Cerebellar nuclear complex (tissue), 1 donor: ENCODE measurements around the gene MAP3K6.
A peak's percentile ranks its signal among the peaks of the same experiment; 100 is the strongest.

Experiments used
- DNase-seq, 2 experiments: peaks; one replicate each; lab custom pipeline; 2025; lab: John Stamatoyannopoulos, UW

MAP3K6 gene

GRCh38 chr1:27377760-27378495, 11.2 kb upstream of the MAP3K6 start:
- no peak for DNase-seq

- DNase-seq = no peak
These were observed 7.8 kb upstream of the MAP3K6 start, which contains the start of gene FCN3 for GRCh38 chr1:27374362-27375086. FCN3 (minus strand) TSS chr1:27374824; CDS start chr1:27374818, 6 bp downstream.

GRCh38 chr1:27372808-27373690, 6.3 kb upstream of the MAP3K6 start:
- no peak for DNase-seq

- DNase-seq = no peak
These were observed 5.5 kb upstream of the MAP3K6 start for GRCh38 chr1:27372022-27372807.

GRCh38 chr1:27368869-27369582, 2.3 kb upstream of the MAP3K6 start:
- DNase-seq = no peak

GRCh38 chr1:27367160-27367650, 444 bp upstream of the MAP3K6 start:
- DNase-seq = no peak

- no peak for DNase-seq
These were observed 699 bp downstream of the MAP3K6 start for GRCh38 chr1:27366113-27366410.

- DNase-seq = peak in 1 of 2 experiments; percentile 46
These were observed 1.2 kb downstream of the MAP3K6 start for GRCh38 chr1:27365372-27366112.

GRCh38 chr1:27364696-27365371, 1.9 kb downstream of the MAP3K6 start:
- no peak for DNase-seq

GRCh38 chr1:27363766-27364695, 2.7 kb downstream of the MAP3K6 start:
- DNase-seq = no peak

GRCh38 chr1:27361553-27361952, 5.2 kb downstream of the MAP3K6 start:
- DNase-seq = no peak

- DNase-seq = no peak
These were observed 5.7 kb downstream of the MAP3K6 start for GRCh38 chr1:27361044-27361402.

GRCh38 chr1:27360159-27361043, 6.4 kb downstream of the MAP3K6 start:
- DNase-seq = no peak

GRCh38 chr1:27359822-27360158, 7.0 kb downstream of the MAP3K6 start:
- DNase-seq = no peak

GRCh38 chr1:27358928-27359313, 7.8 kb downstream of the MAP3K6 start:
- DNase-seq = no peak

GRCh38 chr1:27358038-27358927, 8.5 kb downstream of the MAP3K6 start:
- no peak for DNase-seq
